GM12801 (cell line): ENCODE measurements around the gene CFAP92.

ENCODE experiments used
- CTCF ChIP-seq: IDR thresholded peaks from one replicate; pipeline ENCODE4 v1.5.1; 2011; ENCODE audit warnings: control low read depth; ENCODE audit not compliant: insufficient read length; ENCODE audit errors: extremely low read depth

The CFAP92 gene

GRCh38 chr3:129010310-129010956 lies 16.6 kb upstream of the CFAP92 start:
- TF ChIP-seq CTCF = no peak

- TF ChIP-seq CTCF = no peak
Measured at GRCh38 chr3:129009266-129009665, 15.4 kb upstream of the CFAP92 start.

- no peak for TF ChIP-seq CTCF
Measured at GRCh38 chr3:129007792-129008191, 13.9 kb upstream of the CFAP92 start.

GRCh38 chr3:129006864-129007263 lies 13.0 kb upstream of the CFAP92 start:
- TF ChIP-seq CTCF = no peak

GRCh38 chr3:129005526-129006303 lies 11.8 kb upstream of the CFAP92 start:
- no peak for TF ChIP-seq CTCF

GRCh38 chr3:129004639-129005295 lies 10.9 kb upstream of the CFAP92 start:
- TF ChIP-seq CTCF = no peak

- no peak for TF ChIP-seq CTCF
Measured at GRCh38 chr3:129003578-129004112, 9.8 kb upstream of the CFAP92 start.
